Esophagus (tissue), 2 donors: ENCODE measurements around the gene TERT. TPM values are rescaled to one million over a fixed set of nuclear protein-coding genes. Genes with fewer than 3 reads are reported as not detected.
"Not testable (repeated sequence)": the region's sequence is repeated elsewhere in the genome, so short reads cannot be mapped to it uniquely, and the experiment has no call there.

ENCODE experiments used
- H3K27ac ChIP-seq, 2 donors: one replicate each; pipeline ENCODE4 v1.5.1; 2013; ENCODE audit warnings: low read depth in 2 of 2, mild to moderate bottlenecking in 2 of 2, inconsistent platforms in 1 of 2, low read length in 1 of 2, moderate library complexity in 1 of 2
- H3K27me3 ChIP-seq, 2 donors: one replicate each; pipeline ENCODE4 v1.6.1; 2013; ENCODE audit warnings: low read length in 2 of 2, control low read depth in 1 of 2, mild to moderate bottlenecking in 1 of 2; ENCODE audit not compliant: insufficient read depth in 2 of 2, control insufficient read depth in 1 of 2
- H3K36me3 ChIP-seq, 2 donors: one replicate each; pipeline ENCODE4 v1.6.1; 2013; ENCODE audit warnings: low read length in 1 of 2; ENCODE audit not compliant: control insufficient read depth in 2 of 2, insufficient read depth in 2 of 2
- H3K4me1 ChIP-seq, 2 donors: one replicate each; pipeline ENCODE4 v1.6.1; 2013; ENCODE audit warnings: low read length in 1 of 2; ENCODE audit not compliant: control insufficient read depth in 2 of 2, insufficient read depth in 2 of 2
- H3K4me3 ChIP-seq, 2 donors: one replicate each; pipeline ENCODE4 v1.5.1; 2013; ENCODE audit warnings: low read length in 2 of 2, mild to moderate bottlenecking in 2 of 2, low read depth in 1 of 2, moderate library complexity in 1 of 2
- H3K9me3 ChIP-seq, 2 donors: one replicate each; pipeline ENCODE4 v1.6.1; 2013; ENCODE audit warnings: mild to moderate bottlenecking in 2 of 2, low read depth in 1 of 2, low read length in 1 of 2, moderate library complexity in 1 of 2; ENCODE audit not compliant: control insufficient read depth in 2 of 2, insufficient read depth in 1 of 2
- WGBS, 2 donors: extraction: QIAGEN DNeasy Blood & Tissue Kit; methylation state at CpG; one replicate each; pipeline ENCODE4 v1.1.7; 2013; 5-methylcytosine and 5-hydroxymethylcytosine counted together
- polyA plus RNA-seq, 2 donors: library from polyadenylated mRNA; stranded (reverse); fragments of 200-250 nt; gene quantifications; one replicate each; pipeline ENCODE4 v1.2.3, GENCODE V29; 2013
- donor health status: healthy with polysubstance abuse.
- donor health status: Bipolar disorder and iron deficiency.

Gene TERT
- polyA plus RNA-seq, 2 donors: 0.13 to 0.51 TPM

GRCh38 chr5:1338196-1338490 lies 43.3 kb upstream of the TERT start:
- Histone ChIP-seq H3K4me3 (no peak overlapping the region), H3K27me3 (no peaks in the 10 kb centered on the region), H3K9me3 (peaks cover 0 to 2% of the 10 kb centered on the region in 2 donors), H3K4me1 (peaks cover 0 to 4% of the 10 kb centered on the region in 2 donors), H3K27ac (no peak overlapping the region), H3K36me3 (peaks cover 13 to 71% of the 10 kb centered on the region in 2 donors)
- WGBS, 2 donors: 89 to 93% methylated on average over 12 of the region's 12 CpGs

GRCh38 chr5:1337489-1338195 lies 42.8 kb upstream of the TERT start:
- Histone ChIP-seq H3K4me1 (peaks cover 0 to 4% of the 10 kb centered on the region in 2 donors), H3K27ac (no peak overlapping the region), H3K36me3 (peaks cover 13 to 71% of the 10 kb centered on the region in 2 donors), H3K27me3 (no peaks in the 10 kb centered on the region), H3K4me3 (no peak overlapping the region), H3K9me3 (peaks cover 0 to 2% of the 10 kb centered on the region in 2 donors)
- WGBS, 2 donors: 91 to 93% methylated on average over 22 of the region's 22 CpGs

DNA sequence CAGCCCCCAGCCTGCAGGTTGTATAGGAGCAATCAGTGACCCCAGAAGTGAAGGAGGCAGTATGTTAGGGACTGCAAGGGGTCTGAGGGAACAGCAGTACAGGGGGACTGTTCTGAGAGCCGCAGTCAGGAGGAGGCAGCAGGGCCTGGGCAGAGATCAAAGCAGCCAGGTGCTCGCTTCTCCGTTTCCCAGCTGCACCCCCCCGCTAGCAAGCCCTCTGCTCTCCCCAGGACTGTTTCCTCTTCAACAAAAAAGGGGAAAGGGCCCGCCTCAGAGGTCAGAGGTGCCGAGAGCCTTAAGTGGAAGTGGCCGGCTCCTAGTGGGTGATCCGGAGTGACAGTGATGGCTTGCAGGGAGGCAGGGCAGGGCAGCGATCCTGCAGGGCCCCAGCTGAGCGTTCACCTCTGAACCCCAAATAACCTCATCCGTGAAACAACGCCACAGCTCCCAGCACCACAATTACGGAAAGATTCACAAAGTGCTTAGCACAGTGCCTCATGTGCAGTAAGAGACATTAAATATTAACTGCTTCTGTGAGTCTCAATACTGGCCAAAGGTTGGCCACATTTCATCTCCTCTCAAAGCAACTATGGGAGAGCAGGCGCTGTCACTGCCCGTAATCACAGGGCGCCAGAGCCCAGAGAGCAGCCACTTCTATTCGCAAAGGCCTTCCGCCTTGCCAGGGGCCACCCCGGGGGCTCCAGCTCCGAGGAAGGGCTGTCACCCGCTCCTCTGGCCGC lies 42.1 kb upstream of the TERT start:
- Histone ChIP-seq H3K9me3 (peaks cover 0 to 2% of the 10 kb centered on the region in 2 donors), H3K27me3 (no peaks in the 10 kb centered on the region), H3K4me3 (no peak overlapping the region), H3K36me3 (peaks cover 13 to 72% of the 10 kb centered on the region in 2 donors), H3K4me1 (peaks cover 0 to 6% of the 10 kb centered on the region in 2 donors), H3K27ac (no peak overlapping the region)
- 85 to 90% methylated on average over 22 of the region's 22 CpGs for WGBS, 2 donors

DNA sequence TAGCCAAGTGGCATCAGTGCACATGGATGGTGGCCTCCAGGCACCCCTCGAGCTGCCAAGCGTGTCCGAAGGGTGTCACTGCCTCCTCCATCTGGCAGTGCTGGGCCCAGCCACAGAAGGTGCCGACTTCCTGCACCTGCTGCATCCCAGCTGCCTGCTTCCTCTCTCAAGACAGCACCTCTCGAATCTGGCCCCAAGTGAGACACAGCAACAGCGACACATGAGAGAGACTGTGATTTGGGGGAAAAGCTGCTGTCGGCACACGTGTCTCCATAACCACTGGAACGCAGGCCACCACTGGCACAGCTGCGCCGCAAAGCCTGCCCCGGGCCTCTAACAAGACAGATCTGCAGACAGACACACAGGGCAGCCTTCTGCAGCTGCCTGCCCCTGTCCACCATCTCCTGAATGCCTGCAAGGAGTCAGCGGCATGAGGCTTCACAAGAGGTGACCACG lies 41.3 kb upstream of the TERT start:
- Histone ChIP-seq H3K27ac (no peak overlapping the region), H3K4me3 (no peak overlapping the region), H3K9me3 (peaks cover 0 to 2% of the 10 kb centered on the region in 2 donors), H3K27me3 (no peaks in the 10 kb centered on the region), H3K36me3 (peaks cover 13 to 72% of the 10 kb centered on the region in 2 donors), H3K4me1 (peaks cover 0 to 11% of the 10 kb centered on the region in 2 donors)
- 84 to 94% methylated on average over 14 of the region's 14 CpGs for WGBS, 2 donors

DNA sequence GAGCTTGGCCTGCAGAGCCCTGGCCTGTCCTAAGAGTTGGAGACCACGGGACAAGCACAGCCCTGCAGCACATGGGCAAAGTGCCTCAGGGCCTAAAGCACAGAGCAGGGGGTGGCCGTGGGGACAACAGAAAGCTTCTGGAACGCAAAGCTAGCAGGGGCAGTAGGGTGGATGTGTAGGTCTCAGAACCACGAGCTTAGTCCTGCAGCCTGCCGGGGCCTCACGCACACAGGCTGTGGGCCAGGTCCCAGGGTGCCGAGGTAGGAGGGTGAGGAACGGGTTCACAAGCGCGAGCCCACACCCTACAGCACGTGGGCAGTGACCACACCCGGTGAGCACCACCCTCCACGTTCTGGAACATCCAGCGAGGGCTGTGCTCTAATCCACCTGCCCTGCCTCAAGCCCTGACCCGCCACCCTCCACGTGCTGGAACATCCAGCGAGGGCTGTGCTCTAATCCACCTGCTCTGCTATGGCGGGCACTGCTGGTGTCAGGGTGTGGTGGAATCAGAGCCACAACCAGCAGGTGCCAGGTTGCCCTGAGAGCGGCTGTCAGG lies 40.8 kb upstream of the TERT start:
- Histone ChIP-seq H3K4me1 (peaks cover 0 to 15% of the 10 kb centered on the region in 2 donors), H3K27ac (no peak overlapping the region)

DNA sequence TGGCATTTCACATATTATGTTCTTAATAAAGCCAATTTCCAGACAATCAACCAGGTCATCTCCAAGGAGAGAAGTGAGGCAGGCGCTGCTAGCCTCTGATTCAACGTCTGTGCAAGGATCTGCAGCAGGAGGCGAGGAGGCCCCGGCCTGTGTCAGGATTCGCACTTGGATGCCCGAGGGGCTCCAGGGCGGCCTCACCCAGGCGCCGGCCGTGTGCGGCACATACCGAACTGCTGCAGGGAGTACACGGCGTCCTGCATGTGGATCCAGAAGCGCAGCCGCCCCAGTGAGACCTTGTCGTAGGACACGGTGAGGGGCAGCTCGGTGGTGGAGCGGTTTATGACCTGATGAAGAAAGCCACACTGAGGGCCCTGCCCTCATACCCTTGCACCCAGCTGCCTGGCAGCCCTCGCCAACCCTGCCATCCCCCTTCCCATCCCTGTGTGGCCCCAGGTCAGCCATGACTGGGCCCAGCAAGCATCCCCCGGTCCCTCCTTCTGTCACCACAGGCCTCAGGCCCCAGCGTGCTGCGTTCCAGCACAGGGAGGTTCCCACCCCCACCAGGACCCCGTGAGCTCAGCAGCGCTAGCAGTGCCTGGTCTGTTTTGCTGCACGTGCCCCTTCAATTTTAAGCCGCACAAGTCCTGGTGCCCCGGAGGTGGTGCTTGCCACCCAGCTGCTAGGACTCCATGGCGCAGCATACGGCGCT lies 40.1 kb upstream of the TERT start:
- WGBS, 2 donors: 95 to 96% methylated on average over 32 of the region's 32 CpGs
- Histone ChIP-seq H3K4me3 (no peak overlapping the region), H3K36me3 (peaks cover 13 to 75% of the 10 kb centered on the region in 2 donors), H3K4me1 (peaks cover 0 to 19% of the 10 kb centered on the region in 2 donors), H3K27me3 (no peaks in the 10 kb centered on the region), H3K9me3 (peaks cover 0 to 2% of the 10 kb centered on the region in 2 donors), H3K27ac (no peak overlapping the region)

More for the DNA sequence above, 40.8 kb upstream of the TERT start:
- peaks cover 0 to 2% of the 10 kb centered on the region in 2 donors for H3K9me3 ChIP-seq
- 64 to 73% methylated on average over 19 of the region's 19 CpGs for WGBS, 2 donors
- peaks cover 13 to 75% of the 10 kb centered on the region in 2 donors for H3K36me3 ChIP-seq
- H3K27me3 ChIP-seq: no peaks in the 10 kb centered on the region
- no peak overlapping the region for H3K4me3 ChIP-seq

DNA sequence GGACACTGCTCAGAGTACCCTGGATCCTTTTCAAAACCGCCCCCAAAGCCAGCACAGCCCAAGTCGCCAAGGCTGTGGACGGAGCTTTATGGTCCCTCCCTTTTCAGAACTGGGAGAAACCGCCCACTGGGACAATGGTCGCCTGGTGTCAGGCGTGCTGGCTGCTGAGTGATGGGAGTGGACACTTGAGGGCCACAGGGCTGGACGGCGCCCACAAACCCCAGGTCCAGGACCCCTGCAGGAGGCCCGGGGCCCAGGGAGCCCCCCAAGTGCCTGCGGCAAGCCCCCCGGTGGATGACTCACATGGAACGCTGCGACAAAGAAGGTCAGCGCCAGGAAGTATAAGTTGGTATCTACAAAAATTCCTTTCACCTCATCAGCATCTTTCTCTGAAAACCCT lies 39.1 kb upstream of the TERT start:
- 96% methylated on average over 14 of the region's 14 CpGs for WGBS, 2 donors
- Histone ChIP-seq H3K36me3 (peaks cover 13 to 77% of the 10 kb centered on the region in 2 donors), H3K27ac (no peak overlapping the region), H3K27me3 (no peaks in the 10 kb centered on the region), H3K4me3 (no peak overlapping the region), H3K9me3 (peaks cover 0 to 2% of the 10 kb centered on the region in 2 donors), H3K4me1 (peaks cover 0 to 21% of the 10 kb centered on the region in 2 donors)

DNA sequence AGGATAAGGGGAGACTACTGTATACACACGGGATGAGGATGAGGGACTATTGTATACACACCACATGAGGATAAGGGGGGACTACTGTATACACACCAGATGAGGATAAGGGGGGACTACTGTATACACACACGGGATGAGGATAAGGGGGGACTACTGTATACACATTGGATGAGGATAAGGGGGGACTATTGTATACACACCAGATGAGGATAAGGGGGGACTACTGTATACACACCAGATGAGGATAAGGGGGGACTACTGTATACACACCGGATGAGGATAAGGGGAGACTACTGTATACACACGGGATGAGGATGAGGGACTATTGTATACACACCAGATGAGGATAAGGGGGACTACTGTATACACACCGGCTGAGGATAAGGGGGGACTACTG lies 38.4 kb upstream of the TERT start:
- H3K27me3 ChIP-seq, H3K27ac ChIP-seq, H3K4me3 ChIP-seq, H3K9me3 ChIP-seq: not testable (repeated sequence)
- H3K36me3 ChIP-seq: peaks cover 8 to 72% of the 10 kb centered on the region in 2 donors
- WGBS, 2 donors: 87 to 92% methylated on average over 5 of the region's 5 CpGs
- H3K4me1 ChIP-seq: peaks cover 0 to 21% of the 10 kb centered on the region in 2 donors

DNA sequence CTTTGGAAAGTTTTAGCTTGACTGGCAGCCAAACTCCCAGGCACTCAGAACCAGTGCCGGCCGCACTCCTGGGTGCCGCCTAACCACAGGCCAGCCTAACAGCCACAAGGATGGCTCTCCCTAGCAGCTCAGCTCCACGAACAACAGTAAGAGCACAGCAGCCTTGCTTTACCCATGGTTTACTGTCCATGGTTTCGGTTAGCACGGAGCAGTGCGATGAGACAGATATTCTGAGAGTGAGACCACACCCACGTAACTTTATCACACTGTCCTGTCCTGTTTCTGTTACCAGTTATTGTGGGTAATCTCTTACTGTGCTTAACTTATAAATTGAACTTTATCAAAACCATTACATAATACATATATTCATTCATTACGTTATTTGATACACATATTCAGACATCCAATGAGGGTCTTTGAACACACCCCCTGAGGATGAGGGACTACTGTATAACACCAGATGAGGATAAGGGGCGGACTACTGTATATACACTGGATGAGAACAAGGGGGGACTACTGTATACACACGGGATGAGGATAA lies 37.7 kb upstream of the TERT start:
- Histone ChIP-seq H3K36me3 (peaks cover 6 to 66% of the 10 kb centered on the region in 2 donors), H3K4me1 (peaks cover 0 to 21% of the 10 kb centered on the region in 2 donors), H3K9me3 (peaks cover 0 to 2% of the 10 kb centered on the region in 2 donors), H3K27ac (no peak overlapping the region), H3K27me3 (no peaks in the 10 kb centered on the region), H3K4me3 (no peak overlapping the region)
- WGBS, 2 donors: 74 to 78% methylated on average over 11 of the region's 11 CpGs
